ENCODE results near the gene GDPD2.

GDPD2 gene

DNA sequence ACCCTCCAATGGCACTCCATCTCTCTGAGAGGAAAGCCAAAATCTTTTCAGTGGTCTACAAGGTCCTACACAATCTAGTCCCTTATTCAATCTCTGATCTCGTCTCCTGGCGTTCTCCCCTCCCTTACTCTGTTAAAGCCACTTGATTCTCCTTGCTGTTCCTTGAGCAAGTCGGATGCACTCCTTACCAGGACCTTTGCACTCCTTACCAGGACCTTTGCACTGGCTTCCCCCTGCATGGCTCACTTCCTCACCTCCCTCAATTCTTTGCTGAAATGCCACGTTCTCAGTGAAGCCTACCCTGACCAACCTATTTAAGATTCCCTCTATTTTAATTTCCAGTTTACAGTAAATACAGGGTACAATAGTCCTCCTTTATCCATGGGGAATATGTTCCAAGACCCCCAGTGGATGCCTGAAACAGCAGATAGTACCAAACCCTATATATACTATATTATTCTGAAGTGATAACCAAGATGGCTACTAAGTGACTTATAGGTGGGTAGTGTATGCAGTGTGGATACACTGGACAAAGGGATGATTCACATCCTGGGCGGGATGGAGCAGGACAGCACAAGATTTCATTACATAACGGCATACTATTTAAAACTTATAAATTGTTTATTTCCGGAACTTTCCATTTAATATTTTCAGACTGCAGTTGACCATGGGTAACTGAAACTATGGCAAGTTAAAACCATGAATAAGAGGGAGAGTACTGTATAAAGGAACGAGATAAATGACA, 15.0 kb downstream of the GDPD2 start:
- no peak for DNase-seq

DNA sequence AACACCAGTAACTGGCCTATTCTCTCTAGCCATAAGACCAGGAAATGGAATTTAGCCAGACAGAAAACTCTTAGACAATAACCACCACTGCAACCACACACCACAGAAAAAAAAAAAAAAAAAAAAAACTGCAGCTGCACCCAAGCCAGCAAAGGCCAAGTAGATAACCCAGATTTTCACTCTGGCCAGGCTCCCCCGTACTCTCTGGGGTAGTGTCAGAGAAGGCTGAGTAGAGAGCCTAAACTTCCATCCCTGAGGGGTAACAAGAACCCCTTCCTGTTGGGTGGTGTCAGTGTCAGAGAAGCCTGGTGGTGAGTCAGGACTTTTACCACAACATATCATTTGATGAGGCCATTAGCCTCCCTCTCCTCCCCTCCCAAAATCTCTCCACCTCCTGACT, 15.9 kb downstream of the GDPD2 start:
- no peak for DNase-seq

DNA sequence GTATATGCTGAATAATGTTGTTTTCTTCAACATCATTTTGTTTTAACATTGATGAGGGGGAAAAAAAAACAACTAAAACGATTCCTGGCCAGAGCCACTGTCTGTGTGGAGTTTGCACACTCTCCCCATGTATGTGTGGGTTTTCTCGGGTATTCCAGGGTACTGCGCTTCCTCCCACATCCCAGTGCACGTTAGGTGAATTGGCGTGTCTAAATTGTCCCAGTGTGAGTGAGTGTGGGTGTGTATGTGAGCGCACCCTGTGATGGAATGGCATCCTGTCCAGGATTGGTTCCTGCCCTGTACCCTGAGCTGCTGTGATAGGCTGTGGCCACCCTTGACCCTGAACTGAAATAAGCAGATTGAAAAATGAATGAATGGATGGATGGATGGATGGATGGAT, 19.1 kb downstream of the GDPD2 start:
- no peak for DNase-seq

DNA sequence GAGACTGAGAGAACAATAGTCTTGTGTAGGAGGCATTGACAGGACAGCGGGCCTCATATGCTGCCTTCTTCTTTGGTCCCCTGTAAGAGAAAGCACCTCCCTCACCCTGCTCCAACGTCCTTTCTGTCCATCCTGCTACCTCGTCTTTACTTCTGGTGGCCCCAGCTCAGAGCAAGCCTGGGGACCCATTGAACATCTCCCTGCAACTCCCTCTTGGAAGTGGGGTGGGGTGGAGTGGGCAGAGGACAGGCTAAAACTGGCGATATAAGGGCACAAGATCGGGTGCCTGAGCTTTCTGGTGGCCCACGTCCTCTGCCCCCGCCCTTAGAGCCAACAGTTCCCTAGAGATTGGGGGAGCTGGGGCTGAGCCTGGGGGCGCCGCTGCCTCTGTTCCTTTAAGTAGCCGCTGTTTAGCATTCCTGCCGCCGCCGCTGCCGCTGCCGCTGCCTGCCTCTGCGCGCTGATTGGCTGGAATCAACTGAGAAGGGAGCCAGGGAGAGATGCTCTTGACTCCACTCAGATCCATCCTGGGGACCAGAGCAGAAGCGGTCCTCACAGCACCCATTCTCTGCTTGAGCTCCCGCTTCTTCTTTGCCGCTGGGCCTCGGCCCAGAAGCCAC, 21.3 kb downstream of the GDPD2 start, which contains the start of gene DLG3:
DLG3 (plus strand) TSS at position 510 of the 620 bp plus-strand sequence. CDS start 367 bp downstream, outside the sequence.
- no peak for DNase-seq

DNA sequence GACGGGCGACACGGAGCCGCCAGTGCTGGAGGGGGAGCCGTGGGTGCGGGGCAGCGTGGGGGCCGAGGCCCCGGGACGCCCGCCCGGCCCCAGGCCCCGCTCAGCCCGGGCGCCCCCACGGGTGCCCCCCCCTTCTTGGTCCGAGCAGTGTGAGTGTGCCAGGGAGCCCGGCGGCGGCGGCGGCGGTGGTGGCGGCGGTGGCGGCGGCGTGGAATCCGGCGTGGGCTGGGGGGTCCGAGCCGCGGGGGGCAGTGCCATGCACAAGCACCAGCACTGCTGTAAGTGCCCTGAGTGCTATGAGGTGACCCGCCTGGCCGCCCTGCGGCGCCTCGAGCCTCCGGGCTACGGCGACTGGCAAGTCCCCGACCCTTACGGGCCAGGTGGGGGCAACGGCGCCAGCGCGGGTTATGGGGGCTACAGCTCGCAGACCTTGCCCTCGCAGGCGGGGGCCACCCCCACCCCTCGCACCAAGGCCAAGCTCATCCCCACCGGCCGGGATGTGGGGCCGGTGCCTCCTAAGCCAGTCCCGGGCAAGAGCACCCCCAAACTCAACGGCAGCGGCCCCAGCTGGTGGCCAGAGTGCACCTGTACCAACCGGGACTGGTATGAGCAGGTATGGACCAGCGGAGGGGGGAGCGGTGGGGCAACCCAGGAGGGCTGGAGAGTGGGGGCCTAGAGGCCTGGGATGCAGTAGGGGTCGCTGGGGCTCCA, 22.0 kb downstream of the GDPD2 start:
- DNase-seq, result no peak

DNA sequence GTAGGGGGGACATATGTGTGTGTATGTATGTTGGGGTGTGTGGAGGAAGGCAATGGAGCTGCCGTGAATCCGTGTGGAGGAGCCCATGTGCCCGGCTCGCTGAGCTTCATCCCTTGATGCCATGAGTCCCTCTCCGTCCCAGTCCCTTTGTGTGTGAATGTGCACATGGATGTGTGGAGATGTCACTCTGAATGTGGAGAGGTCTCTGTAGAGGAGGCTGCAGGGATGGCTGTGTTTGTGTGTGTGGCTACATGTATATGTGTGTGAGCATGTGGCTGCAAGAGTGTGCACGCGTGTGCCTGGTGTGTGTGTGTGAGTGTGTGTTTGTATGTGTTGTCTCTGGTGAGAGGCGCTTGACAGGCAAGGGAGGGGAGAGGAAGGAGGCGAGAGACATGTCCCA, 22.8 kb downstream of the GDPD2 start:
- no peak for DNase-seq

DNA sequence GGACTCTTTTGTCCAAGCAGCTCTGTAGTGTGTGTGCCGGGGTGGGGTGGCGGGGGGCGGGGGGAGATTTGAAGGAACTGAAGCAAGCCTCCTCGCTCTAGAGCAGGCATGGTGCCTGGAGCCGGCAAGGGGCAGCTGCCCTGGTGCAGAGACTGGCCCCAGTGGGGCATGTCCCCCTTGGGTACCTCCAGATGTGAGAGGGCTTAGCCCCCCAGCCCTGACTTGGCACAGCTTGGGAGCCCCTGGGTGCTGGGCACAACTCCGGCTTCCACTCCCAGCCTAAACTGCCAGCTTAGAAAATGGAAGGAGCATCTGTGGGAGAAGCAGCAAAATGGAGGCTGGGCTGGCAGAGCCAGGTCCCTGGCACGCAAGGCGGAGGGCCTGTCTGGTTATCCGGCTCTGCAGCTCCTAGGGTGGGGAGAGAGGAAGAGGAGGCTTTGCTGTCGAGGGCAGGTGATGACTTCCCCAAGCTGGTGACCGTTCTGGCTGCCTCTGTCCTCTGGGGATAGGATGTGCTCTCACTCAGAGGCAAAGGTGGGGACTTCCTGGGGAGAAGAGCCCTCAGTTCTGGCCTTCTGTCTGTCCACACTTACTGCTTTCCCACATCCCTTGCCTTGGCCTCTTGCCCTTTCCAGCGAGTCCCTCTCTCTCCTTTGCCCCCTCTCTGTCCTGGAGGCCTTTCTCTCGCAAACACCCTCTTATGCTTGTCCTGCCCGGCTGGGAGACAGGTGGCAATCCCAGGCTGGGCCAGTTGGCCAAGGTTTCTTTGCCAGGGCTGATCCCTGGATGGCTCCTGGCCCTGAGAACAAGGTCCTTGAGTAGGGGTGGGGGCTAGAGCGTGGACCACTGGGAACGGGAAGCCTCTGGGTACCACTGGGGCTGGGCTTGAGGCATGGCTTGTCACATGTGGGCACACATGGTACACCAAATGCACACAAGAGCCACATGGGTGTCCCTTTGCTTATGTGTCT, 23.6 kb downstream of the GDPD2 start:
- DNase-seq, result no peak

DNA sequence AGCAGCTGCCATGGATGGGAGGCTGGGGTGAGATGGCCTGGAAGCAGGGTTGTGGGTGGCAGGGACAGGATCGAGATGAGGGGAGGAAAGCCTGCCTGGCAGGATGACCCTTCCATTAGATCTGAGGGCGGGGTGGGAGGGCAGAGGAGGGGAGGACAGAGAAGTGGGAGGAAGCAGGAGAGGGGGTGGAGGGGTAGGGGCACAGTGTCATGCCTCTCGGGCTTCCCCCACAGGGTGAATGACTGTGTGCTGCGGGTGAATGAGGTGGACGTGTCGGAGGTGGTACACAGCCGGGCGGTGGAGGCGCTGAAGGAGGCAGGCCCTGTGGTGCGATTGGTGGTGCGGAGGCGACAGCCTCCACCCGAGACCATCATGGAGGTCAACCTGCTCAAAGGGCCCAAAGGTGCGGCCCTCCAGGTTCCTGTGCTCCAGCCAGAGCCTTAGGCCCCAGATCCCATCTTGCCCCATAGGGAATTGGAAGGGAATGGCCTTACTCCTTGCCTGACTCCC, 26.4 kb downstream of the GDPD2 start:
- no peak for DNase-seq

DNA sequence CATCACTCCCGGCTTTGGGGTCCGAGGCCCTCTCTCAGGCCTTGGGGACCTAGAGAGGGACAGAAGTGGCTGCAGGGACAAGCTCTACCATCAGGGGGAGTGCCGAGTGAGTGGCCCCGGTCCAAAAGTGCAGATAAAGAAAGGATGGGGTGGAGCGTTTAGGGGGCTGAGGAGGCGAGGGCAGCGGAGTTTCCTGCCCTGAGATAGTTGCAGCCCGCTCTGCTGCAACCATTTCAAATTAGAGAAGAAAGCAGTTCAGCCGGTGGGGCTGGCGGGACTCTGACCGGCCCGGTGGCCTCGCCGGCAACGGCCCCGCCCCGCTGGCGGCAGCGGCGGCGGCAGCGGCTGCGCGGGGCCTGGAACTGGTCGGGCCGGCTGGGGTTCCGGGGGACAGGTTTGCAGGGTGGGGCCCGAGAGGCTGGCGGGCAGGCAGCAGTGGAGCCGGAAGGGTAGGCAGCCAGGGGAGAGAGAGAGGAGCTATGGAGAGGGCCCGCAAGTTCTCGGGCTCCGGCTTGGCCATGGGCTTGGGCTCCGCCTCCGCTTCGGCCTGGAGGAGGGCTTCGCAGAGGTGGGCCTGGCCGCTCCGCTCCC, 29.1 kb downstream of the GDPD2 start:
- DNase-seq, result no peak

DNA sequence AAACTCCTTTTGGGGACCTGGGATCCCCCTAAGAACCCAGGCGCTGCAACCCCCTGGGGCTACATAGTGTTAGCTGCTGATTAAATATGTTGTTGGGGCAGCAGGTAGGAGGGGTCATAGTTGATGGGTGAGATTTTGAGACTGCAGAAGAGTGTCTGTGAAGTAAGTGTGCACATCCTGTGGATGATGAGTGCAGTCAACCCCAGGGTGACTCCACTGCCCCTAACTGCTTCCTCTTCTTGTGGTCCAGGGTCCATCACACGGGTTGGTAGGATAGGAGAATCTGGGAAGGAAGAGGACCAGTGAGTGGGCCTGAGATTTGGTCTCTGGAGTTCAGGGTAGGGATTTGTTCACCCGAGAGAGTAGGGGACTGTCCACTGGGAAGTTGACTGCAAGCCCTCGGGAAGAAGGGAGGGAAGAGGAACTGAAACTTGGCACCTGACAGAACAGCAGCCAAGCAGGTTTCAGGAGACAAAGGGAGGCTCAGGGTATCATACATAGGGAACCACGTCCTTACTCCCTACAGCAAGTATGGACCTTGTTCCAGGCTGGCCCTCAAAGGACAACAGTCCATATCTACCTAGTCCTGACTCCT, 30.0 kb downstream of the GDPD2 start:
- no peak for DNase-seq

DNA sequence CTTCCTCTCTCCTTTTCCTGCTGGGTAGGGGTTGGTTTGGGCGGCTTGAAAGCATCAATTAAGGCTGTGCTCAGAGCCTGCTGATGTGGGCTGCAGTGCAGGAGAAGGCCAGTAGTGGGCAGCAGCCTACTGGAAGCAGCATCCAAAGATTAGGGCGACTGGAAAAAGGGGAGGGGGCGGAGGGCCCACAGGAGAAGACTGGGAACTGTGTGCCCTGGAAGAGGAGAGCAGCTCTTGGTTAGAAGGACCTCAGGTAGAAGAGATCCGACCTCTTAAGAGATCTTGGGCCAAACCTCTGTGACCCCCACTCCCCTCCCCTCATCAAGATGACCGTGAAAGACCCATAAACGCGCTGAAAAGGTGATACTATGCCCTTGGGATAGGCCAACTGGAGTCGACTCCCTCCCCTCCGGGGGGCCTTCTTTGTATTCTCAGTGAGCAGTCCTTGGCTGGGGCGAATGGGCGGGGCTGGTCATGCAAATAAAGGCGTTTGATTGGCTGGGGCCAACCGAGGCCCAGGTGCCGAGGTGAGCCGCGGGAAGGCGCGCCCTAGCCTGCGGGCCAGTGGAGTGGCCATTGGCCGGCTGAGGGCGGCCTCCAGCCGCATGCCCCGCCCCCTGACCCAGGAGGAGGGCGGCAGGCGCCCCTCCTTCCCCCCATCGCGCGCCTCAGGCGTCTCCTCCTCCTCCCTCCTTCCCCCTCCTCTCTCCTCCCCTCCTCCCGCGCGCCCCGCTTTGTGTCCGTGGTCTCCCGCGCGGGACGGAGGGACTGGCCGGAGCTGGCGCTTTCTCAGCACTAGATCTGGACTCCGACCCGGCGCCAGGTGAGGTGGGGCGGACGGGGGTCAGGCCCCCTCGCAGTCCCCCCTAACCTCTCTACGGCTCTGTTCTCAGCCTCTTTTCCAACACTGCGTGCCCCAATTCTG, 31.6 kb downstream of the GDPD2 start:
- no peak for DNase-seq

DNA sequence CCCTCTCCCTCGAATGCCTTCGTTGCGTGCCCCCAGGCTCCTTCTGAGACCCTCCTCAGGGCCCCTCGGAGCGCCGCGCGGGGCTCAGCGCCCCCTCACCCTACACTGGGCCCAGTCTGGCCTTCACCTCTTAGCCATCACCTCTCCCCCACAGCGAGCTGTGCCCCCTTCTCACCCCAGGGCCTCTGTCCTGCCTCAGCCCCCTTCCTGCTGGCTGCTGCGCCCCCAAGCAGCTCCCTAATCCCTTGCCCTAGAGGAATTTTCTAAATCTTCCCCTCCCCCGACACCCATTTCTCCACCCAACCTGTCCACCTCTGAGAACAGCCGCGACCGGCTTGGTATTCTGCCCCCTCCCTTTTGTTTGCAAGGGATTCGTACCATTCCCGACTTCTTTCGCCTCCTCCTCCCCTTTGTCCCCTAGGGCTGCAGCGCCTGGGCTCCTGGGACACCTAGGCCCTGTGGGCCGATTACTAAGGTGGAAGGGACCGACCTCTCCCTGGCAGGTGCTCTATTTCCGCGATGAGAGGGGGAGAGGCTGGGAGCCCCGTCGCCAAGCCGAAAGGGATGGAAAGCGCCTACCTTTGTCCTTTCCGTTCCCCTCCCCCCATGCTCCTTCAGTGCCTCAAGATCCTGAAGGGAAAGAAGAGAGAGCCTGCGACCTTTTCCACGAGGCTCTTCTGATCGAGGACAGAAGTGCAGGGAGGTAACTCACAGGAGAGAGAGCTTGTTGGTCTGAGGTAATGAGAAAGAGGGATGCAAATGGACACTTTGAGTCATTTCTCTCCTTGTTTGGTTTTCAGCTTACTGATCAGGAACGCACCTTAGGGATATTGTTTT, 32.5 kb downstream of the GDPD2 start:
- DNase-seq, result no peak

DNA sequence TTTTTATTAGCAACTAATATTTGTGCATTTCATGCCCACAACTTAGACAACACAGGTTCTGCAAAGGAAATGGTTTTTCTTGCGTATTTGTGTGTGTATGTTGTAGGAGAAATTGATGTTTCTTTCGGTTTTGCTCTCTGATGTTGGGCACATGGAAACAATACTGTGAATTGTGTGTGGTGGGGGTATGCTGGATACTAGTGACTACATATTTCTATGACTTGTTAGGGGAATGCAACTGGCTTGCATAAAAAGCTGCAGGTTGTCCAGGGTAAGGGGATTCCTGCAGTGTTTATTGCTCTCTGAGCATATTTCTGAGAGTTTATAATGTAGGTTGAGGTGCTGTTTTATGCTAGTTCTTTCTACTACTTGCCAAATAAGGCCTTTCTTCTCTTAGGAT, 33.1 kb downstream of the GDPD2 start:
- no peak for DNase-seq

DNA sequence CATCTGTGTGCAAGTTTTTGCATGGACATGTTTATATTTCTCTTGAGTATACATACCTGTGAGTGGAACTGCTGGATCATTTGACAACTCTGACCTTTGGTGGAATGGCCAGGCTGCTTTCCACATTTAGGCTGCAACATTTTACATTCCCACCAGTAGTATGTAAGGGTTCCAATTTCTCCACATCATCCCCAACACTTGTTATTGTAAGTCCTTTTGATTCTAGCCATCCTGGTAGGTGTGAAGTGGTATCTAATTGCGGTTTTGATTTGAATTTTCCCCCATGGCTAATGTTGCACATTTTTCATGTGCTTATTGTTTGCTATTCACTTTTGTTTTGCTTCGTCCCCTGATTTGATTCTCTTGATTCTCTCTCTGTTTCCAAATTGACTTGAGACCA, 37.9 kb downstream of the GDPD2 start:
- no peak for DNase-seq

DNA sequence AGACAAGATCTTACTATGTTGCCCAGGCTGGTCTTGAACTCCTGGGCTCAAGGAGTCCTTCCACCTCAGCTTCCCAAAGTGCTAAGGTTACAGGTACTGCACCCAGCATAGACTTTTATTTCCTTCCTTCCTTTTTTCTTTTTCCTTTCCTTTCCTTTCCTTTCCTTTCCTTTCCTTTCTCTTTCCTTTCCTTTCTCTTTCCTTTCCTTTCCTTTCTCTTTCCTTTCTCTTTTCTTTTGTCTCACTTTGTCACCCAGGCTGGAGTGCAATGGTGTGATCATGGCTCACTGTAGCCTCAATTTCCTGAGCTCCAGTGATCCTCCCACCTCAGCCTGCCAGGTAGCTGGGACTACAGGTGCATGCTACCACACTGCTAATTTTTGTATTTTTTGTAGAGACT, 40.9 kb downstream of the GDPD2 start:
- no peak for DNase-seq

DNA sequence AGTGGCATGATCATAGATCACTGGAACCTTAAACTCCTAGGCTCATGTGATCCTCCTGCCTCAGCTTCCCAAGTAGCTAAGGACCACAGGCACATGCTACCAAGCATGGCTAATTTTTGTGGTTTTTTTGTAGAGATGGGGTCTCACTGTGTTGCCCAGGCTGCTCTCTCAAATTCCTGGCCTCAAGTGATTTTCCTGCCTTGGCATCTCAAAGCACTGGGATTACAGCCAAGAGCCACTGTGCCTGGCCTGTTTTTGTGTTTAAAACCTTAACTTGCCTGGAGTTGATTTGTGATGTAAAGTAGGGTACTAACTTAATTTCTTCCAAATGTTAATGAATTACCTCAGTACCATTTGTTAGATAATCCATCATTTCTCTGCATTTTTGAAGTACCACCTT, 43.9 kb downstream of the GDPD2 start:
- DNase-seq, result no peak

DNA sequence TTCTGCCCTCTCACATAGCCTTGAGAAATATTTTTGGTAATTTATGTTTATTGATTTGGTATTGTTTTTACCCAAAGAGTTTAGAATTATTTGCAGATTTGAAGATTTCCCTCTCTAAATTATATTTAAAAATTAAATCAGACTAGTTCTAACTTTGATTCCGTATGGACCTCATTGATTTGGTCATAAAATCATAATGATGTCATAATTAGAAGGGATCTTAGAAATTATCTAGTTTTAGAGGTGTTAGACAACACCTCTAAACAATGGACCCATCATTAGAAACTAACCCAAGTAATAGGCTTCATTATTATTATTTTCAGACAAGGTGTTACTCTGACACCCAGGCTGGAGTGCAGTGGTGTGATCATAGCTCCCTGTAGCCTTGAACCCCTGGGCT, 45.6 kb downstream of the GDPD2 start:
- DNase-seq, result no peak

DNA sequence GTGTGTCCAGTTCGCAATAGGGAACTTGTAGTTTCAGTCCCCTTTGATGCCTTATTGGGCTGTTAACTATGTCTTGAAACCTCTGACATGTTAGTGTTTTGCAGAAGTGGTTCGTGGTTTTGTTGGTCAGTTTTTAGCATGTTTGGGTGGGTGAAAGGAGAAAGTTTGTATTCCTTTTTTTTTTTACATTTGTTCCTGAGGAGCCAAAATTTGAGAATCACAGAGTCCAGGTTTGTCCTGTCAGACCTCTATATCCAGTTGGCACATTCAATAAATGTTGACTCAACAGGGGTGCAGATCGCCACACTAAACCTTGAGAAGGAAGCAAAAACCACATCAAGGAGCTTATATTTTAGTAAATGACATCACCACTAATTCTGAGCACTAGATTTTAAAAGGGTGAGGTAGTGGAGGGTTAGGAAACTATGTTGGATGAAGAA, 47.8 kb downstream of the GDPD2 start:
- no peak for DNase-seq

DNA sequence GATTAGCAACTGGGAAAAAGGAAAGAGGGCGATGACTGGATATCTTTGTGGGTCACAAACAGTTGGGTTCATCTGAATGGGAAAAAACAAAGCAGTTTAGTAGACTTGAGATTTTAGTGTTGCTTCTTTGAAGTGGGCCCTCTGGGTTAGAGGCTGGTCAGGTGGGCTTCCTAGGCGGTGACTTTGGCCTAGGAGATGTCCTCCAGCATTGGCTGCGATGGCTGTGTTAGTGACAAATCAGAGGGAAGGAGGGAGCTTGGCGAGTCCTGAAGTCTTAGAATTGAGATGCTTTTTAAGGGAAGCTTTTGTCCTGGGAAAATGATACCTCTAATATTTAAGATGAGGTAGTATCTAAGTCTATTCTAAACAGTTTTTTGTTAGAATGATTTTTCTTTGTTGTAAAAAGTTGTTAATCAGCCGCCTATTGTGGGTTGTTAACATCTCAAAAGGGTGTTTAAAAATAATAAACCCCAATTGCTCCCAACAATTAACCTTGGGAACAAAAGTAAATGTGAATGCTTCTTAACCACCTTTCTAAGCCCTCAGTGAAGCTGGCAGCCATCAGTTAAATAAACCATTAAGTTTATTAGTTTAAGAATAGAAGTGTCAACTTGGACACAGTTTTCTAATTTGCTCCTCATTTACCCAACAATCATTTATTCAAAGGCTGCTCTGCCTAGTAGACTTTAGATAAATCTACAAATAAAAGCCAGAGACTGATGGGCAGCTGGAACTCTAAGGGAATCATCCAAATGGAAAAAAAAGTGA, 53.2 kb downstream of the GDPD2 start:
- no peak for DNase-seq

Measured in SIG-M5 (cell line).